Parathyroid adenoma (tissue), 2 donors: ENCODE measurements around the gene PSENEN.
A peak's percentile ranks its signal among the peaks of the same experiment; 100 is the strongest.

Experiments used
- H2AFZ ChIP-seq: fragments of 300-600 bp; sonication (generic); one replicate; pipeline ENCODE4 v1.7.0; 2017; ENCODE audit warnings: antibody characterized with exemption, mild to moderate bottlenecking
- H3K27ac ChIP-seq: fragments of 300-600 bp; sonication (generic); one replicate; pipeline ENCODE4 v1.7.0; 2017
- H3K27me3 ChIP-seq: fragments of 300-600 bp; sonication (generic); one replicate; pipeline ENCODE4 v1.7.0; 2017; ENCODE audit warnings: low read length; ENCODE audit not compliant: control insufficient read depth, insufficient read depth
- H3K36me3 ChIP-seq: fragments of 300-600 bp; sonication (generic); one replicate; pipeline ENCODE4 v1.7.0; 2017; ENCODE audit warnings: low read length; ENCODE audit not compliant: control insufficient read depth, insufficient read depth
- H3K4me1 ChIP-seq: fragments of 300-600 bp; sonication (generic); one replicate; pipeline ENCODE4 v1.7.0; 2017; ENCODE audit warnings: control low read depth
- H3K4me2 ChIP-seq: fragments of 300-600 bp; sonication (generic); one replicate; pipeline ENCODE4 v1.7.0; 2017; ENCODE audit warnings: low read length
- H3K4me3 ChIP-seq: fragments of 300-600 bp; sonication (generic); one replicate; pipeline ENCODE4 v1.7.0; 2017; ENCODE audit warnings: low read depth, low read length
- H3K79me2 ChIP-seq: fragments of 300-600 bp; sonication (generic); one replicate; pipeline ENCODE4 v1.7.0; 2017; ENCODE audit warnings: control low read depth
- H3K9ac ChIP-seq: fragments of 300-600 bp; sonication (generic); one replicate; pipeline ENCODE4 v1.7.0; 2017; ENCODE audit warnings: mild to moderate bottlenecking
- H3K9me3 ChIP-seq: fragments of 300-600 bp; sonication (generic); one replicate; pipeline ENCODE4 v1.7.0; 2017; ENCODE audit warnings: low read length; ENCODE audit not compliant: control insufficient read depth
- CTCF ChIP-seq: fragments of 300-600 bp; sonication (generic); IDR thresholded peaks from one replicate; pipeline ENCODE4 v1.7.0; 2017; ENCODE audit warnings: antibody characterized with exemption, mild to moderate bottlenecking
- donor health status: primary hyperparathyroidism.

The PSENEN gene

GRCh38 chr19:35775298-35776101 is 30.0 kb downstream of the PSENEN start, which contains the start of gene ARHGAP33:
TSS of gene ARHGAP33 (plus strand) at chr19:35775564. CDS start at chr19:35775659, 95 bp downstream.
- no peaks in the 10 kb centered on the region for H3K79me2 ChIP-seq
- H3K9ac ChIP-seq = no peak within 1 kb of the TSS
- H3K36me3 ChIP-seq = no peaks in the 10 kb centered on the region
- H3K27me3 ChIP-seq = no peaks in the 10 kb centered on the region
- H3K4me2 ChIP-seq = peak within 1 kb of the TSS; percentile 77
- peaks cover 10% of the 10 kb centered on the region for H3K4me1 ChIP-seq
- no peaks in the 10 kb centered on the region for H3K9me3 ChIP-seq
- peak within 1 kb of the TSS; percentile 80 for H2AFZ ChIP-seq
- H3K27ac ChIP-seq = no peak within 1 kb of the TSS
- H3K4me3 ChIP-seq = peak within 1 kb of the TSS; percentile 43
- TF ChIP-seq CTCF = no peak

- peaks cover 10% of the 10 kb centered on the region for H3K4me1 ChIP-seq
- H3K79me2 ChIP-seq = no peaks in the 10 kb centered on the region
- TF ChIP-seq CTCF = no peak
- H2AFZ ChIP-seq = peak overlapping the region; percentile 31
- no peak overlapping the region for H3K9ac ChIP-seq
- H3K4me3 ChIP-seq = peak overlapping the region; percentile 43
- H3K36me3 ChIP-seq = no peaks in the 10 kb centered on the region
- H3K27me3 ChIP-seq = no peaks in the 10 kb centered on the region
- H3K4me2 ChIP-seq = peak overlapping the region; percentile 77
- no peak overlapping the region for H3K27ac ChIP-seq
- H3K9me3 ChIP-seq = no peaks in the 10 kb centered on the region
These were observed 30.8 kb downstream of the PSENEN start for GRCh38 chr19:35776102-35776788.

GRCh38 chr19:35777086-35777841 is 31.8 kb downstream of the PSENEN start:
- Histone ChIP-seq H3K36me3 (no peaks in the 10 kb centered on the region), H3K27me3 (no peaks in the 10 kb centered on the region), H2AFZ (no peak overlapping the region), H3K4me1 (peaks cover 10% of the 10 kb centered on the region), H3K9me3 (no peaks in the 10 kb centered on the region), H3K9ac (no peak overlapping the region), H3K4me2 (no peak overlapping the region), H3K27ac (no peak overlapping the region), H3K79me2 (no peaks in the 10 kb centered on the region), H3K4me3 (no peak overlapping the region)
- no peak for TF ChIP-seq CTCF

GRCh38 chr19:35777961-35778360 is 32.5 kb downstream of the PSENEN start:
- no peak overlapping the region for H3K9ac ChIP-seq
- no peaks in the 10 kb centered on the region for H3K36me3 ChIP-seq

More at GRCh38 chr19:35777961-35778360, 32.5 kb downstream of the PSENEN start:
- Histone ChIP-seq H3K4me3 (no peak overlapping the region), H3K9me3 (no peaks in the 10 kb centered on the region), H3K4me1 (peaks cover 10% of the 10 kb centered on the region), H3K27ac (no peak overlapping the region), H3K4me2 (no peak overlapping the region), H3K79me2 (no peaks in the 10 kb centered on the region), H3K27me3 (no peaks in the 10 kb centered on the region), H2AFZ (no peak overlapping the region)
- no peak for TF ChIP-seq CTCF
